Neural progenitor cell (in vitro differentiated cells): Measurements from ENCODE around the gene RBM19. TPM values are rescaled to one million over a fixed set of nuclear protein-coding genes. Genes with fewer than 3 reads are reported as not detected.

Experiments
- DNase-seq: peaks from one replicate; pipeline ENCODE4 v3.0.0-alpha.2; 2016; ENCODE audit warnings: low spot score
- H2AFZ ChIP-seq: fragments of 200-600 bp; sonication (generic); replicated peaks from 2 replicates; pipeline ENCODE4 v1.6.1; 2016; ENCODE audit warnings: antibody characterized with exemption
- H3F3A ChIP-seq: fragments of 200-600 bp; sonication (generic); 2 replicates; pipeline ENCODE4 v1.6.1; 2016; ENCODE audit warnings: antibody characterized with exemption, low read depth
- H3K27ac ChIP-seq: fragments of 200-600 bp; sonication (generic); 2 replicates; pipeline ENCODE4 v1.5.1; 2016; ENCODE audit warnings: mild to moderate bottlenecking
- H3K27me3 ChIP-seq: fragments of 200-600 bp; sonication (generic); 2 replicates; pipeline ENCODE4 v1.6.1; 2016; ENCODE audit warnings: mild to moderate bottlenecking, moderate library complexity
- H3K36me3 ChIP-seq: fragments of 200-600 bp; sonication (generic); 2 replicates; pipeline ENCODE4 v1.5.1; 2016
- H3K4me1 ChIP-seq: fragments of 200-600 bp; sonication (generic); 2 replicates; pipeline ENCODE4 v1.6.1; 2016; ENCODE audit warnings: mixed run types
- H3K4me2 ChIP-seq: fragments of 200-600 bp; sonication (generic); 2 replicates; pipeline ENCODE4 v1.6.1; 2016
- H3K4me3 ChIP-seq: fragments of 200-600 bp; sonication (generic); 2 replicates; pipeline ENCODE4 v1.5.1; 2016
- H3K79me2 ChIP-seq: fragments of 200-600 bp; sonication (generic); 2 replicates; pipeline ENCODE4 v1.6.1; 2016; ENCODE audit warnings: low read depth
- H3K9ac ChIP-seq: fragments of 200-600 bp; sonication (generic); 2 replicates; pipeline ENCODE4 v1.6.1; 2016
- H3K9me3 ChIP-seq: fragments of 200-600 bp; sonication (generic); 2 replicates; pipeline ENCODE4 v1.5.1; 2016; ENCODE audit warnings: low read depth
- H4K20me1 ChIP-seq: fragments of 200-600 bp; sonication (generic); 2 replicates; pipeline ENCODE4 v1.6.1; 2016; ENCODE audit warnings: low read depth
- H3K27ac Mint-ChIP-seq: 3 replicates; pipeline ENCODE4 v1.8.0; 2021; ENCODE audit warnings: mixed read lengths
- H3K27me3 Mint-ChIP-seq: 2 replicates; pipeline ENCODE4 v1.8.0; 2022; ENCODE audit warnings: low read depth, mild to moderate bottlenecking, inconsistent platforms, moderate library complexity, mixed read lengths; ENCODE audit not compliant: insufficient read depth
- H3K36me3 Mint-ChIP-seq: 3 replicates; pipeline ENCODE4 v1.8.0; 2021; ENCODE audit warnings: mixed read lengths
- H3K4me1 Mint-ChIP-seq: 3 replicates; pipeline ENCODE4 v1.8.0; 2021; ENCODE audit warnings: mixed read lengths
- H3K4me3 Mint-ChIP-seq: 3 replicates; pipeline ENCODE4 v1.8.0; 2021; ENCODE audit warnings: mild to moderate bottlenecking, moderate library complexity, mixed read lengths
- H3K9me3 Mint-ChIP-seq: 3 replicates; pipeline ENCODE4 v1.8.0; 2020; ENCODE audit warnings: mixed read lengths
- EZH2 ChIP-seq: fragments of 200-600 bp; sonication (generic); IDR thresholded peaks from 2 replicates; pipeline ENCODE4 v1.6.1; 2017; ENCODE audit warnings: antibody characterized with exemption, mild to moderate bottlenecking, moderate library complexity
- EZH2phosphoT487 ChIP-seq: fragments of 200-600 bp; sonication (generic); IDR thresholded peaks from 2 replicates; pipeline ENCODE4 v1.6.1; 2017; ENCODE audit warnings: antibody characterized with exemption
- total RNA-seq: library from RNA; depleted of rRNA; stranded (reverse); fragments of >200 nt; gene quantifications from 2 replicates; pipeline ENCODE4 v1.2.3, GENCODE V29; 2015; ENCODE audit warnings: low replicate concordance
- TF ChIP-seq, protein P1 (sequence below): fragments of 200-600 bp; sonication (generic); IDR thresholded peaks from 2 replicates; pipeline ENCODE4 v1.5.1; 2017; ENCODE audit warnings: antibody characterized with exemption, mild to moderate bottlenecking

Gene RBM19
- total RNA-seq, 1 donor from 2014 or later, result 23.5 TPM

- peaks cover 44% of the 10 kb centered on the region for H3K27me3 ChIP-seq
- no peak overlapping the region for H3K9ac ChIP-seq
- H3K4me2 ChIP-seq, result no peak overlapping the region
- Mint-ChIP-seq H3K9me3 (no peaks in the 10 kb centered on the region), H3K4me3 (no peak overlapping the region), H3K4me1 (peaks cover 3% of the 10 kb centered on the region), H3K27me3 (peaks cover 16% of the 10 kb centered on the region), H3K36me3 (no peaks in the 10 kb centered on the region), H3K27ac (no peak overlapping the region)
- no peak overlapping the region for H2AFZ ChIP-seq
- no peaks in the 10 kb centered on the region for H3K9me3 ChIP-seq
- no peaks in the 10 kb centered on the region for H3F3A ChIP-seq
- H3K27ac ChIP-seq, result no peak overlapping the region
- H3K4me3 ChIP-seq, result no peak overlapping the region
- DNase-seq, result no peak
- TF ChIP-seq EZH2, result no peak
- no peaks in the 10 kb centered on the region for H3K36me3 ChIP-seq
- H3K79me2 ChIP-seq, result no peaks in the 10 kb centered on the region
- no peaks in the 10 kb centered on the region for H3K4me1 ChIP-seq
- H4K20me1 ChIP-seq, result no peaks in the 10 kb centered on the region
Observed at GRCh38 chr12:114012744-114013431, 46.8 kb upstream of the RBM19 start.

- H3K9ac ChIP-seq, result no peak overlapping the region
- H3K36me3 ChIP-seq, result no peaks in the 10 kb centered on the region
- H3K4me2 ChIP-seq, result no peak overlapping the region
- no peak overlapping the region for H2AFZ ChIP-seq
- DNase-seq, result no peak
- H3K4me1 ChIP-seq, result no peaks in the 10 kb centered on the region
- no peaks in the 10 kb centered on the region for H3K9me3 ChIP-seq
- TF ChIP-seq, protein P1, sequence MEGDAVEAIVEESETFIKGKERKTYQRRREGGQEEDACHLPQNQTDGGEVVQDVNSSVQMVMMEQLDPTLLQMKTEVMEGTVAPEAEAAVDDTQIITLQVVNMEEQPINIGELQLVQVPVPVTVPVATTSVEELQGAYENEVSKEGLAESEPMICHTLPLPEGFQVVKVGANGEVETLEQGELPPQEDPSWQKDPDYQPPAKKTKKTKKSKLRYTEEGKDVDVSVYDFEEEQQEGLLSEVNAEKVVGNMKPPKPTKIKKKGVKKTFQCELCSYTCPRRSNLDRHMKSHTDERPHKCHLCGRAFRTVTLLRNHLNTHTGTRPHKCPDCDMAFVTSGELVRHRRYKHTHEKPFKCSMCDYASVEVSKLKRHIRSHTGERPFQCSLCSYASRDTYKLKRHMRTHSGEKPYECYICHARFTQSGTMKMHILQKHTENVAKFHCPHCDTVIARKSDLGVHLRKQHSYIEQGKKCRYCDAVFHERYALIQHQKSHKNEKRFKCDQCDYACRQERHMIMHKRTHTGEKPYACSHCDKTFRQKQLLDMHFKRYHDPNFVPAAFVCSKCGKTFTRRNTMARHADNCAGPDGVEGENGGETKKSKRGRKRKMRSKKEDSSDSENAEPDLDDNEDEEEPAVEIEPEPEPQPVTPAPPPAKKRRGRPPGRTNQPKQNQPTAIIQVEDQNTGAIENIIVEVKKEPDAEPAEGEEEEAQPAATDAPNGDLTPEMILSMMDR, result no peak
- TF ChIP-seq EZH2phosphoT487, result no peak
- TF ChIP-seq EZH2, result no peak
- no peak overlapping the region for H3K27ac Mint-ChIP-seq
- no peaks in the 10 kb centered on the region for H4K20me1 ChIP-seq
- H3K27me3 Mint-ChIP-seq, result peaks cover 20% of the 10 kb centered on the region
- no peaks in the 10 kb centered on the region for H3K79me2 ChIP-seq
- H3K4me1 Mint-ChIP-seq, result peaks cover 3% of the 10 kb centered on the region
- H3K4me3 ChIP-seq, result no peak overlapping the region
- peaks cover 41% of the 10 kb centered on the region for H3K27me3 ChIP-seq
- no peaks in the 10 kb centered on the region for H3K9me3 Mint-ChIP-seq
- H3K27ac ChIP-seq, result no peak overlapping the region
- no peak overlapping the region for H3K4me3 Mint-ChIP-seq
- no peaks in the 10 kb centered on the region for H3F3A ChIP-seq
- no peaks in the 10 kb centered on the region for H3K36me3 Mint-ChIP-seq
Observed at GRCh38 chr12:114011711-114012110, 45.6 kb upstream of the RBM19 start.

DNA sequence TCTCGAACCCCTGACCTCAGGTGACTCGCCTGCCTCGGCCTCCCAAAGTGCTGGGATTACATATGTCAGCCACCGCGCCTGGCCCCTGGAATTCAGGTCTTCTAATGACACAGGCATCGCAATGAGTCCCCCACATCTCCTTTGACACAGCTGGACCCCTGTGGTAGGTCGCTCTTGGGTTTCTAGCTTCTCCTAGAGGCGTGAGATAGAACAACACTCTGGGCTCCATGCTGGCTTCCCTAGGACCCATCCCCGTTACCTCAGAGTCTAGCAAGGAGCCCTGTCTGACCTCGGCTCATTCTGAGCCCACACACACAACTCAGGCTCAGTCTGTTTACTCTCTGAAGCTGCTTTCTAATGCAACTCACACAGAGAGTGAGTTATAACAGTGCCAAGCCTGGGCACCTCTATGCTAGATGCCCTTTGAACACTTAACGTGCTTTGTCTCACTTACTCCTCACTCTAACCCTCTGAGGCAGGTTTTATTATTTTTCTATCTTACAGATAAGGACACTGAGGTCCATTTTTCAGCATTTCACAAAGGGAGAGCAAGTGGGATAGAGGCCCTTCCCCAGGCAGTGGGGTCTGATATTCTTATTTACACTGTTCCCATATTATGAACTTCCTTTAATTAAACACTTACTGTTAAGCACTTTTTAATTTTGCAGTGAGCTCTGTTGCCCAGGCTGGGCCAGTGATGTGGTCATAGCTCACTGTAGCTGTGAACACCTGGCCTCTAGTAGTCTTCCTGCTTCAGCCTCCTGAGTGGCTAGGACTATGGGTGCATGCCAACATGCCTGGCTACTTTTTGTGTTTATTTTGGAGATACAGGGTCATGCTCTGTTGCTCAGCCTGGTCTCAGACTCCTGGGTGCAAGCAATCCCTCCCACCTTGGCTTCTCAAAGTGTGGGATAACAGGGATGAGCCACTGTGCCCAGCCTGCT lies 40.6 kb upstream of the RBM19 start:
- no peak overlapping the region for H3K4me2 ChIP-seq
- Mint-ChIP-seq H3K36me3 (no peaks in the 10 kb centered on the region), H3K4me1 (no peaks in the 10 kb centered on the region), H3K27ac (no peak overlapping the region), H3K4me3 (no peak overlapping the region), H3K27me3 (peaks cover 25% of the 10 kb centered on the region), H3K9me3 (no peaks in the 10 kb centered on the region)
- H3K79me2 ChIP-seq, result no peaks in the 10 kb centered on the region
- no peak overlapping the region for H2AFZ ChIP-seq
- H3K9me3 ChIP-seq, result no peaks in the 10 kb centered on the region
- H3K27me3 ChIP-seq, result peaks cover 73% of the 10 kb centered on the region
- no peak overlapping the region for H3K27ac ChIP-seq
- H4K20me1 ChIP-seq, result no peaks in the 10 kb centered on the region
- H3K36me3 ChIP-seq, result no peaks in the 10 kb centered on the region
- no peak overlapping the region for H3K9ac ChIP-seq
- H3K4me1 ChIP-seq, result no peaks in the 10 kb centered on the region
- TF ChIP-seq EZH2phosphoT487 (no peak), EZH2 (no peak)
- TF ChIP-seq, protein P1, result no peak
- H3K4me3 ChIP-seq, result no peak overlapping the region
- no peaks in the 10 kb centered on the region for H3F3A ChIP-seq
- DNase-seq, result no peak

DNA sequence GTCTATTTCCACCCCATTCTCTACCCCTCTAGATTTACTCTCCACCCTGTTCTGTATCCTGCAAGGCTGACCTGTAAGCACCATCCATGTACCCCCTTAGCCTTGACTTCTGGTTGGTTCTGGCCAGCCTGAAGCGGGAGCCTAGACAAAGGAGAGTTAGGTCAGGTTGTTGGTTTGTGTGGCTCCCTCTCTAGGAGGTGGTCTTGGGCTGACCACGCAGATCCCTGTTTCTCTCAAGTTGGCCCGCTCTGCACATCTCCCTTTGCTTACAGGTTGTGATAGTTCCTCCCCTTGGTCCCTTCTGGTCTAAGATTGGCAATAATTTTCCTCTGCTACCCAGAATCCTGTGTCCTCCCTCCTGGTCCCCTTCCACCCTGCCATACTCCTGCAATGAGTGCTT lies 38.3 kb upstream of the RBM19 start:
- H2AFZ ChIP-seq, result no peak overlapping the region
- no peaks in the 10 kb centered on the region for H3K36me3 Mint-ChIP-seq
- no peaks in the 10 kb centered on the region for H3K79me2 ChIP-seq
- no peak overlapping the region for H3K27ac ChIP-seq
- no peaks in the 10 kb centered on the region for H4K20me1 ChIP-seq
- no peak for DNase-seq
- TF ChIP-seq EZH2phosphoT487, result no peak
- TF ChIP-seq EZH2, result no peak
- TF ChIP-seq, protein P1, result no peak
- no peak overlapping the region for H3K4me3 Mint-ChIP-seq
- no peaks in the 10 kb centered on the region for H3F3A ChIP-seq
- no peaks in the 10 kb centered on the region for H3K36me3 ChIP-seq
- H3K9ac ChIP-seq, result no peak overlapping the region
- H3K4me1 ChIP-seq, result no peaks in the 10 kb centered on the region
- H3K4me1 Mint-ChIP-seq, result no peaks in the 10 kb centered on the region
- H3K27me3 Mint-ChIP-seq, result peaks cover 27% of the 10 kb centered on the region
- peaks cover 73% of the 10 kb centered on the region for H3K27me3 ChIP-seq
- H3K27ac Mint-ChIP-seq, result no peak overlapping the region
- H3K9me3 ChIP-seq, result no peaks in the 10 kb centered on the region
- H3K9me3 Mint-ChIP-seq, result no peaks in the 10 kb centered on the region
- H3K4me2 ChIP-seq, result no peak overlapping the region
- H3K4me3 ChIP-seq, result no peak overlapping the region
